GM18519 (cell line): ENCODE results near the gene RAB31.

Experiments
- ATAC-seq: cut with Tn5 transposase; IDR thresholded peaks from one replicate; pipeline ENCODE4 v1.9.1; 2021; ENCODE audit warnings: mild to moderate bottlenecking, moderate library complexity; ENCODE audit not compliant: unreplicated experiment, low FRiP score

RAB31 gene

GRCh38 chr18:9809697-9810096 is 101.6 kb downstream of the RAB31 start:
- ATAC-seq = no peak

GRCh38 chr18:9810299-9810698 is 102.2 kb downstream of the RAB31 start:
- no peak for ATAC-seq

- no peak for ATAC-seq
Observed at GRCh38 chr18:9810994-9811705, 103.0 kb downstream of the RAB31 start.

- ATAC-seq = no peak
Observed at GRCh38 chr18:9811978-9812377, 103.9 kb downstream of the RAB31 start.

- ATAC-seq = no peak
Observed at GRCh38 chr18:9814431-9814830, 106.3 kb downstream of the RAB31 start.

- no peak for ATAC-seq
Observed at GRCh38 chr18:9817286-9817685, 109.2 kb downstream of the RAB31 start.

GRCh38 chr18:9817725-9818422 is 109.8 kb downstream of the RAB31 start:
- ATAC-seq = no peak

GRCh38 chr18:9818423-9818734 is 110.3 kb downstream of the RAB31 start:
- ATAC-seq = no peak

GRCh38 chr18:9820127-9820526 is 112.0 kb downstream of the RAB31 start:
- ATAC-seq = no peak

- ATAC-seq = no peak
Observed at GRCh38 chr18:9820719-9821118, 112.6 kb downstream of the RAB31 start.

- ATAC-seq = no peak
Observed at GRCh38 chr18:9822587-9823185, 114.6 kb downstream of the RAB31 start.

- no peak for ATAC-seq
Observed at GRCh38 chr18:9823805-9824473, 115.8 kb downstream of the RAB31 start.

GRCh38 chr18:9824474-9824832 is 116.4 kb downstream of the RAB31 start:
- no peak for ATAC-seq

- ATAC-seq = no peak
Observed at GRCh38 chr18:9824952-9825371, 116.9 kb downstream of the RAB31 start.

GRCh38 chr18:9825571-9826073 is 117.5 kb downstream of the RAB31 start:
- ATAC-seq = no peak

- no peak for ATAC-seq
Observed at GRCh38 chr18:9826685-9827084, 118.6 kb downstream of the RAB31 start.

- ATAC-seq = no peak
Observed at GRCh38 chr18:9827211-9827792, 119.2 kb downstream of the RAB31 start.

GRCh38 chr18:9827793-9828505 is 119.8 kb downstream of the RAB31 start:
- no peak for ATAC-seq

GRCh38 chr18:9828506-9829396 is 120.7 kb downstream of the RAB31 start:
- no peak for ATAC-seq
